ENCODE results near the gene C1QTNF12.
A peak's percentile ranks its signal among the peaks of the same experiment; 100 is the strongest.

Gene C1QTNF12

DNA sequence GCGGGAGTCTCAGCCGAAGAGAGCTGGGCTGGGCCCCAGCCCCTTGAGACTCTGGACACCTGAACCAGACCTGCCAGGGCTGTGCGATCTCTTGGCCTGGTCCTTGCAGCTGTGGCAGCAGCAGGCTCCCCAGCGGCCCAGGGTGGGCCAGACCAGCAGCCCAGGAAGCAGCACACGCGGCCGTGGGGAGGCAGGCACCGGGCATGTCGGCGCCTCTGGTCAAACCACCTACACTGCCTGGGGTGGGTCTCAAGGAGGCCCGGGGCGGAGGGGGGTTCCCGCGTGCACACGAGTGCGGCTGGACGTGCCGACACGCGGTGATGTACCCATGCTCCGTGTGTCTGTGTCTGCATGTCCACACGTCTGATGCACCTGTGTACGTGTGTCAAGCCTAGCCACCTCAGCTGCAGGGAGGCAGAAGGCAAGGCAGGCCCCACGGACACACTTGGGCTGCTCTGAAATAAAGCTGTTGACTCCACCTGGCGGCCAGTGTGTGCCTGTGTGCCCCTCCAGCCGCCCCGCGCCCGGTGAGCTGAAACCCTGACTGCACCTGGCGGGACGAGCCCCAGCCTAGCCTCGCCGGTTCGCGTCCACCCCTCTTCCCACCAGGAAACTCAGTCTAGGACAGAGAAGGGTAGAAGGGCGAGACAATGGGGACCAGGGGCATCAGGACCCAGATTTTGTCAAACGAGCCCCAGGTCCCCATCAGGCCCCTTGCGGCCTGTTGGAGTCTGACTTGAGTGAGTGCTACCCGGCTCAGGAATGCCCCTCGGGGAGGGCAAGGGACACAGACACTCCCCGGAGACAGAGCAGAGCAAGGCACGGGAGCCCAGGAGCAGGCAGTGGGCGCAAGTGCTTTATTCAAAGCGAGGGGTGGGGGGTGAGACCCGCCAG is 45.3 kb upstream of the C1QTNF12 start:
- peak; percentile 89 for TF ChIP-seq CTCF (conservative IDR thresholded peaks at IDR 0.05)
- H3K27ac ChIP-seq: peak overlapping the region; percentile 56

DNA sequence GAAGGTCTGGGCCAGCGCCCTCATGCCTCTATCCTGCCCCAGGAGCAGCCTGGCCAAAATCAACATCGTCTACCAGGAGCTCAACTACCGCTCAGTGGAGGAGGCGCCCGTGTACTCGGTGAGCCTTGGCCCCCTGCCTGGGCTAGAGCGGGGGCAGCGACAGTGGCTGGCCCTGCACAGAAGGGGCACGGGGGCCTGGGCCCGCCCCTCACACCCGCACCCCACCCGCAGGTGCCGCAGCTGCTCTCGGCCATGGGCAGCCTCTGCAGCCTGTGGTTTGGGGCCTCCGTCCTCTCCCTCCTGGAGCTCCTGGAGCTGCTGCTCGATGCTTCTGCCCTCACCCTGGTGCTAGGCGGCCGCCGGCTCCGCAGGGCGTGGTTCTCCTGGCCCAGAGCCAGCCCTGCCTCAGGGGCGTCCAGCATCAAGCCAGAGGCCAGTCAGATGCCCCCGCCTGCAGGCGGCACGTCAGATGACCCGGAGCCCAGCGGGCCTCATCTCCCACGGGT is 44.6 kb upstream of the C1QTNF12 start:
- no peak for TF ChIP-seq CTCF (conservative IDR thresholded peaks at IDR 0.05)
- peak overlapping the region; percentile 56 for H3K27ac ChIP-seq

DNA sequence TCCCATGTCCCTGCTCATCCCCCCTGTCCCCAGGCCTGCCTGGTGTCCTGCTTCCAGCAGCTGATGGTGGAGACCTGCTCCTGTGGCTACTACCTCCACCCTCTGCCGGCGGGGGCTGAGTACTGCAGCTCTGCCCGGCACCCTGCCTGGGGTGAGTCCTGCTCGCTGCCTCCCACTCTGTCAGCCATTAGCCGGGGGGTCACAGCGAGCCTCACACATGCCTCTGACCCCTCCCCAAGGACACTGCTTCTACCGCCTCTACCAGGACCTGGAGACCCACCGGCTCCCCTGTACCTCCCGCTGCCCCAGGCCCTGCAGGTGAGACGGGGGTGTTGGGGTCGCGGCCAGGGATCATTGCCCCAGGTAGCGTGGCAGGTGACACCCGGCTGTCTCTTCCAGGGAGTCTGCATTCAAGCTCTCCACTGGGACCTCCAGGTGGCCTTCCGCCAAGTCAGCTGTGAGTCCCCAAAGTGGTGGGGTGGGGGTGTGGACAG is 43.8 kb upstream of the C1QTNF12 start:
- peak overlapping the region; percentile 56 for H3K27ac ChIP-seq
- peak; percentile 84 for TF ChIP-seq CTCF (conservative IDR thresholded peaks at IDR 0.05)

GRCh38 chr1:1287288-1288110 is 41.0 kb upstream of the C1QTNF12 start:
- no peak for TF ChIP-seq CTCF (conservative IDR thresholded peaks at IDR 0.05)
- H3K27ac ChIP-seq: no peak overlapping the region

DNA sequence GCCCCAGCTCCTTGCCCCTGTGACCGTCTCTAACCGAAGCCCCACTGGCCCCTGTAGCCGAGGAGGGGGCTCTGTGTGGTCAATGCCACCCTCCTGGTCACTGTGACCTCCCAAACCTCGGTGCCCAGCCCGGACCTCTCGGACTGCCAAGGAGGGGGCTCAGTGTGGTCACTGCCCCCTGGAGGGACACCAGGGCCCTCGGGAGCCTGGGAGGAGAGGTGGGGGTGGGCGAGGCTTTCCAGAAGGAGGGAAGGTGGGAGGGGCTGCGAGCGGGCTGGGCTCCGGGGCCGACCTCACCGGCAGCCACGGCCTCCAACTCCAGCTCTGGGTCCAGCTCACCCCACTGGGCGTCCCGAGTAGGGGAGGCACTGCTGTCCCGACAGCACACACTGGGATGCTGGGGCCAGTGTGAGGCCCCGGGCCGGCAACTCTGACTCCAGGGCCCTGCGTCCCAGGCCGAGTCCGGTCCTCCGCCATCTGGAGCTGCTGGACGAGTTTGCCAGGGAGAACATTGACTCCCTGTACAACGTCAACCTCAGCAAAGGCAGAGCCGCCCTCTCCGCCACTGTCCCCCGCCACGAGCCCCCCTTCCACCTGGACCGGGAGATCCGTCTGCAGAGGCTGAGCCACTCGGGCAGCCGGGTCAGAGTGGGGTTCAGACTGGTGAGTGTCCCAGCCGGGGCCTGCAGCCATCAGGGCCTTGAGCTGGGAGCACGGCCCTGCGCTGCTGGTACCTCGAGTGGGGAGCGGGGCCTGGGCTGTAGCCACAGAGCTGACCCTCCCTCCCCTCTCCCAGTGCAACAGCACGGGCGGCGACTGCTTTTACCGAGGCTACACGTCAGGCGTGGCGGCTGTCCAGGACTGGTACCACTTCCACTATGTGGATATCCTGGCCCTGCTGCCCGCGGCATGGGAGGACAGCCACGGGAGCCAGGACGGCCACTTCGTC is 40.1 kb upstream of the C1QTNF12 start:
- TF ChIP-seq CTCF (conservative IDR thresholded peaks at IDR 0.05): no peak
- no peak overlapping the region for H3K27ac ChIP-seq

DNA sequence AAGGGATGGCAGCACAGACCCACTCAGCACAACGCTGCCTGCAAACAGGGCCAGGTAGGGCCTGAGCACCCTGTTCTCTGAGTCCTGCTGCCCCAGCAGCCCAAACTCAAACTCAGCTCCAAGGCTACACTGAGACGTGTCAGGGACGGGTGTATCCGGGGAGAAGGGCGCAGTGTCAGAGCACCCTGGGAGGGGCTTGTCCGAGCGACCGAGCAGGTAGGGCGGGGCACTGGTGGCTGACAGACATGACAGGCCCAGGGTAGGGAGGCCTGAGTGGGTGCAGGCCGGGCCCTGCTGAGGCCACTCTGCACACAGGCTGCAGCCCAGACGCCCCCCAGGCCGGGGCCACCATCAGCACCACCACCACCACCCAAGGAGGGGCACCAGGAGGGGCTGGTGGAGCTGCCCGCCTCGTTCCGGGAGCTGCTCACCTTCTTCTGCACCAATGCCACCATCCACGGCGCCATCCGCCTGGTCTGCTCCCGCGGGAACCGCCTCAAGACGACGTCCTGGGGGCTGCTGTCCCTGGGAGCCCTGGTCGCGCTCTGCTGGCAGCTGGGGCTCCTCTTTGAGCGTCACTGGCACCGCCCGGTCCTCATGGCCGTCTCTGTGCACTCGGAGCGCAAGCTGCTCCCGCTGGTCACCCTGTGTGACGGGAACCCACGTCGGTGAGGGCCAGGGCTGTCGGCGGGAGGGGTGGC is 39.2 kb upstream of the C1QTNF12 start:
- H3K27ac ChIP-seq: no peak overlapping the region
- no peak for TF ChIP-seq CTCF (conservative IDR thresholded peaks at IDR 0.05)
